Brain pericyte (primary cell): ENCODE measurements around the gene CHST1.

ENCODE experiments used
- DNase-seq: peaks from one replicate; pipeline ENCODE4 v3.0.0-alpha.2; 2012; ENCODE audit warnings: low read depth, low spot score

The CHST1 gene

DNA sequence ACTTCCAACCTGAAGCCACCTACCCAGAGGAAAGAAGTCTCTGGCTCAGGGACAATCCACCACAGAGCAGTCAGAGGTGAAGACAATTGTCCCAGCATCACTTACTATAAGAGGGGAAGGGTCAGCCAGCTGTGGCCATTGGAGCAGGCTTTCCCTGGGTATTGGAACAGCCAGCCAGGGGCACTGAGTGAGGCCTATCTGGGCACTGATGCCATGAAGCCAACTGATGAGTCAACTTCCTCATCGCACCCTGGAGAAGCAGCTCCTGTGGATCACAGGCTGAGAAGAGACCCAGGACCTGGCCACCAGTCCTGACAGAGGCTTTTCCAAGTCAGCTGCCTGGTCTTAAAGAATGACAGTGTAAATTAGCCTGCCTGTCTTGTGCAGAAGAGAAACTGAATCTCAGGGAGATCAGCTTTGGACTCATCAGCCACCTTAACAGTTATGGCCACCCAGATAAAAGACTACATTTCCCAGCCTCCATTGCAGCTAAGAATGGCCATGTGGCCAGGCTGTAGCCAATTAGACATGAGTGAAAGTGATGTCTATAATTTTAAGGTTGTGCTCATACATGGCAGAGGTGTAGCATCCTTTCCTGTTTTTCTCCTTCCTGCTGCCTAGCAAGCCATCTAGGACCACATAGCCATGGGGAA lies 19.0 kb downstream of the CHST1 start:
- DNase-seq: no peak

- DNase-seq: no peak
These were observed 20.2 kb downstream of the CHST1 start for GRCh38 chr11:45644981-45645889.

- no peak for DNase-seq
These were observed 21.7 kb downstream of the CHST1 start for GRCh38 chr11:45643598-45644260.

DNA sequence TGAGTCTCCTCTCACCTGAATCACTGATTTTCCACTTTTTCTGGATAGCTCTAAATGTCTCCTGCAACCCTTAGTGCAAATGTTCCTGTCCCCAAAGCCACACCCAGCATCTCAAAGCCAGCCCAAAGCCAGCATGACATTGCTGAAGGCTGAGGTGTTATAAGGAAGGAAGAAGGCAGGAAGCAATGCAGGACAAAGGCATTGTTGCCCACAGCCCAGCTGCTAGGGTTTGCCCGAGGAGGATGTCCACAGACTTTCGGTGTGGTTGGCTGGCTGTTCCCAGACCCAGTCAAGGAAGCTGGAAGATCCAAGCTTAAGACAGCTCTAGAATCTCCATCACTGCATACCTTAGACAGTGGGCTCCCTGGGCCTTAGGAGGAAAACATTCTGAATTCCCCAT lies 23.5 kb downstream of the CHST1 start:
- no peak for DNase-seq

- no peak for DNase-seq
These were observed 27.4 kb downstream of the CHST1 start for GRCh38 chr11:45638051-45638450.

DNA sequence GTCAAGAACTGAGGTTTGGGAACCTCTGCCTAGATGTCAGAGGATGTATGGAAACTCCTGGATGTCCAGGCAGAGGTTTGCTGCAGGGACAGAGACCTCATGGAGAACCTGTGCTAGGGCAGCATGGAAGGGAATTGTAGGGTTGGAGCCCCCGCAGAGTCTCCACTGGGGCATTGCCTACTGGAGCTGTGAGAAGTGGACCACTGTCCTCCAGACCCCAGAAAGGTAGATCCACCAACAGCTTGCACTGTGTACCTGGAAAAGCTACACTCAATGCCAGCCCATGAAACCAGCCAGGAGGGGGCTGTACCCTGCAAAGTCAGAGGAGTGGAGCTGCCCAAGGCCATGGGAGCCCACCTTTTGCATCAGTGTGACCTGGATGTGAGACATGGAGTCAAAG lies 29.5 kb downstream of the CHST1 start:
- DNase-seq: no peak

GRCh38 chr11:45625611-45626010 lies 39.8 kb downstream of the CHST1 start:
- no peak for DNase-seq

DNA sequence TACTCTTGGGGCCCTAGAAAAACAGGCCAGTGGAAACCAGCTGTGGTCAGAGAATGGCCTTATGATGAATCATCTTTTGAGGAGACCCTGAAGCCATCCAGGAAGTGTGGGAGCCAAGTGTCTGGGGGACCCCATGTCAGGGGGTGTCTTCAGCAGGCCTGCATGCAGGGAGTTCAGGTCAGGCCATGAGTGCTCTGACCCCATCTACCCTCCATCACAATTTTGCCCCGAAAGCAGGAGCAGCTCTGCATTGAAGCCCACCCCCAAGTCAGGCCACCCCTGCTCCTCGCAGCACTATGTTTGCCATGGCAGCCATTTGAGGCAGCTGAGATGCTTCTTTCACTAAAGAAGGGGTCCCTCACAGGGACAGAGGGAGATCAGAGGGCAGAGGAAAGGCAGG lies 41.3 kb downstream of the CHST1 start:
- no peak for DNase-seq

- no peak for DNase-seq
These were observed 42.6 kb downstream of the CHST1 start for GRCh38 chr11:45622861-45623260.

GRCh38 chr11:45622283-45622682 lies 43.1 kb downstream of the CHST1 start:
- no peak for DNase-seq

- no peak for DNase-seq
These were observed 43.8 kb downstream of the CHST1 start for GRCh38 chr11:45621588-45621987.

DNA sequence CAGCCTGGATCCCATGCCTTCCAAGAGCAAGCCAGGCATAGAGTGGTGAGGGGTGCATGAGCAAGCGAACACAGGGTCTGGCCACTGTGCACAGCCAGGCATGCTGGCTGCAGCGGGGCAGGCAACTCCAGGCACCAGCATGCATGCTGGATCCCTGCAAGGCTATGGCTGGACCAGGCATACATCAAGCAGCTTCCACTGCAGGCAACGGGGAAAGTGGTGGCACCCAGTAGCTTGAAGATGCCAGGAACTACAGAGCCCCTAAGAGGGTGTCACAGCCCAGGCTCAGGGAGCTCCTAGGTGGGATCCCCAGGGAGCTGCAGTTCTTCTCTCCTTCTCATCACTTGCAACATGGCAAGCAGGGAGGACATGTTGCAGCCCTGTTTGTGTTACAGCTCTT lies 45.2 kb downstream of the CHST1 start:
- DNase-seq: no peak

GRCh38 chr11:45618897-45619296 lies 46.5 kb downstream of the CHST1 start:
- no peak for DNase-seq

DNA sequence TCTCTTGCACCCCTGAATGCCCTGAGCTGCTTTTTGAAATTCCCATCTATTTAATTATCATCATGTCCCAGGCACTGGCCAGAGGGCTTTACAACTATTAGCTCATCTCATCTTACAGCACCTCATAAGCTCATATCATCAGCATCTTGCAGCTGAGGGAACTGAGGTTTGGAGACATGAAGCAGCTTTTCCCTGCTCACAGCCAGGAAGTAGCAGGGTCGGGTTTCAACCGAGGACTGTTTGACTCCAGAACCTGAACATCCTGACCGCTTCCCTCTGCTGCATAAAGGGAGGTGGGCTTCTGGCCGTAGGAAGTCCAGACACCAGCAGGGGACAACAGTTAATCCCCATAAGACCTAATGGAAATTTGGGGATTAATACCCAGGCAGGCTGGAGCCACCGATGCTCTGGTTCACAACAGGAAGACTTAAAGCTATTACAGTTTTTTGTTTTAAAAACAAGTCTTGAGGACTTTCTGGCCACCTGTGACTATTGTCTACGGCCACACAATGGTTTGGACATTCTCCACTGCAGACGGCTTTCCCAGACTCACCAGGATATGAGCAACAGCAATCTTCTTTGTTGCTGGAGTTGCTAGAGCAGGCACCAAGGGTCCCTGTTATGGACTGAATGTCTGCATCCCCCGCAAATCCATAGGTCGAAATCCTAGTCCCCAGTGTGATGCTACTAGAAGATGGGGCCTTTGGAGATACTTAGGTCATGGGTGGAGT lies 47.4 kb downstream of the CHST1 start:
- no peak for DNase-seq

- no peak for DNase-seq
These were observed 48.4 kb downstream of the CHST1 start for GRCh38 chr11:45616802-45617549.

DNA sequence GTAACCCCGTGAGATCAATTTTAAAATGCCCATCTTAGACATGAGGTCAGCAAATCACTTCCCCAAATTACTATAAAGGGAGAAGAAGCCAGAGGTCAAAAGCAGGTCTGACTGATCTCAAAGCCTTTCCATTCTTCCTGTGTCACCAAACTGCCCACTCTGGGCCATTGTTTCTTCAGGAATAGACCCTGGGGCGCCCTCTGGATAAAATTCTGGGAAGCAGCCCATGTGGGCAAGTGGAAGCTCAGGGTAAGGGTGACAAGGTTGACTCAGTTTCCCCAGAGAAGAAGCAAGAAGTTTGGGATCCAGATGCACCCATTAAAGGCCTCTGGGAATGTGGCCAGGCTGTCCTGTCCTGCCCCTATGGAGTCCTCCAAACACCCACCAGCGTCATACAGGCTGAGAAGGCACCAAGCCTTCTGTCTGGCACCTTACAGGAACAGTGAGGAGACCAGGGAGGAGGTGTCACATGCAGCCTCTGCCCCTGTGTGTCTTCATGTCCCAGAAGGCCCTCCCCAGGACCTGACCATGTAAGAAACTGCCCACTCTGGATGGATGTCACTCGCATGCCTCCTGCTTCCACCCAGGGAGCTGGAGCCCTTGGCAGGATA lies 50.1 kb downstream of the CHST1 start:
- no peak for DNase-seq

- no peak for DNase-seq
These were observed 51.1 kb downstream of the CHST1 start for GRCh38 chr11:45614196-45614828.

GRCh38 chr11:45610627-45611026 lies 54.8 kb downstream of the CHST1 start:
- DNase-seq: no peak

DNA sequence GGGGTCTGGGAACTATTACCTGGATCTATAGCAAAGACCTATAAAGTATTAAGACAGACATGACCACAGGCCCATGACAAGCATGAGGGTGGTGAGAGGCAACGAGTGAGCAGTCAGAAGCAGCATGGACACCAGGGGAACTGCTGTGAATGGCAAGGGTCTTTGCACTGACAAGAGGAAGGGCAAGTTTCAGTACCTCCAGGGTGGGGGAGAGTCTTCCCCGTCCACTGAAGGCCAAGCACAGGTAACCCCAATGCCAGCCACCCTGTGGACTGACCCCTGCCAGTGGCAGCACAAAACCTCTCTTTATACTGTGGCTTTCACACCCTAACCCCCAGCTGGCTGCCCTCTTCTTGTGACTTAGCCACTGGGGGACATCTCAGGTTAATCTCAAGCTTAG lies 55.5 kb downstream of the CHST1 start:
- DNase-seq: no peak

GRCh38 chr11:45609337-45609736 lies 56.1 kb downstream of the CHST1 start:
- no peak for DNase-seq
